Left forelimb (tissue), 1 donor: ENCODE measurements around the gene EPB41L1.

Experiments
- DNase-seq: peaks from one replicate; pipeline ENCODE4 v3.0.0-alpha.2; 2018; ENCODE audit warnings: low spot score

EPB41L1 gene

DNA sequence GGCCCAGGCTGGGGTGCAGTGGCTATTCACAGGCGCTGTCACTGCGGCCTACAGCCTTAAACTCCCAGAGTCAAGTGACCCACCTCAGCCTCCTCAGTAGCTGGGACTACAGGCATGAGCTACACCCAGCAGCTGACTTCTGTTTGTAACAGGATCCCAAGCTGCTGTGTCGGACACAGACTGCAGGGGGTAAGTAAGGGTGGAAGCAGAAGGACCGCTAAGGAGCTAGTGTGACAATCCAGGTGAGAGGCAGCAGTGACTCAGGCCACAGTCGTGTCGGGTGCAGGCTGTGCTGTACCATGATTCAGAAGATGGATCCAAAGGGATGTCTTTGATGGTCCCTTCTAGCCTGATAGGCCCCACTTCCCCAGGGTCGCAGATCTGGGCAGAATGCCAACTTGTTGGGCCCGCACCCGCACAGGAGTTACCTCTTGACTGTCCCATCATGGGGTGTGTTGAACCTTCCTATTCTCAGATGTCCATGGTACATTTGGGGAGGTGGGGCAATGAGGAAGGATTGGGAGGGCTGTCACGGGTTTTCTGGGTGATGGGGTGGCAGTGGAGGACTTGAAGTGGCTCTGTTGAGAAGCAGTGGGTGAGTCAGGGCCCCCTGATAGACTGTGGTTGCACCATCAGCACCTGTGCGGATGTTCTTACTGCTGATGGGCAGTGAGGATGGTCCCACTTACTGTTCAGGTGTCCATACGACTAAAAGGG is 107.0 kb downstream of the EPB41L1 start:
- DNase-seq, result no peak

GRCh38 chr20:36262440-36262839 is 107.9 kb downstream of the EPB41L1 start:
- no peak for DNase-seq

GRCh38 chr20:36264426-36265246 is 110.1 kb downstream of the EPB41L1 start:
- no peak for DNase-seq

DNA sequence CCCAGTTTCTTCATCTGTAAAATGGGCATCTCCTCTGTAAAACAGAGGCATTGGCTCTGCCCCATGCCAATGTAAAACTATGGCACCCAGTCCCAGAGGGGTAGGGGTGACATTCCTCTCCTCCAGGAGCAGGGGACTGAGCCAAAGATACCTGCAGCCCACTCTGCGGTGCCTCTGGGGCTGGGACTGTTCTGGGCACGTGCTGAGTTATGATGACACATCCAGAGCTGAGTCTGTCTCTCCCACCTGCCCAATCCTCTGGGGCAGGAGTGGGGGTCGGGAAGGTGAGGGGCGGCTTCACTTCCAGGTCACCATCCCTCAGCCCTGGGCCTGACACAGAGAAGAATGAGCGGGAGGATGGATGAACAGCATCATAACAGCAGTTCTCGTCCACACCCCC is 111.6 kb downstream of the EPB41L1 start:
- DNase-seq, result no peak

DNA sequence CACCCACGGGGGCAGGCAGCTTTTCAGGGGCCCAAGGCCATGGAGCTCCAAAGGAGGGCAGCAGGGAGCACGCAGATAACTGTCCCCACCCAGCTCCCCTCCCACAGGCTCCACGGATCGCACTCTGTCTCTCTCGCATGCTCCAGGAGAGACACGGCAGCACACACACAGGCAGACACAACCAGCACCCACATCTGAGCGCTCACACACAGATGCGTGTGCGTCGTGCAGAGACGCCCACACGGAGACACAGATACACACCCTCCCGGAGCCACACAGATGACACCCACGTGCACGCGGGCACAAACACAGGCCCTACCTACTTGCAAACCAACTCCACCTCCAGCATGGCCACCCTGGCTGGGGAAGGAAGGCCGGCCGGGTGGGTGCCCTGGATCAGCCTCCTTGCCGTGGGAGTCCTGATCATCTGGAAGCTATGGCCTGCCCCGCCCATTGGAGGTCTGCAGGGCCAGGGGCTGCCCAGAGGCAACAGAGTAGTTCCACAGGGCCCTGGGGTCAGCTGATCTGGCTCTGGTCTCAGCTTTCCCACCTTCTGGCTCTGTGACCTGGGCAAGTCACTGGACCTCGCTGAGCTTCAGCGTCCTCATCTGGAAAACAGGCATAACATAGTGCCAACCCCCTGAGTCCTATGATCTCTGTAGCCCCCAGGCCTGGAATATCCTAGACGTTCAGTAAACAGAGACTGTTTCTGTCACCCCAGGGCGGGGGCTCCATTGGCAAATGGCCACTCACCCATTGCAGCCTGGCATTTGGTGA is 113.3 kb downstream of the EPB41L1 start:
- DNase-seq, result peak; percentile 51

GRCh38 chr20:36268440-36269342 is 114.2 kb downstream of the EPB41L1 start:
- no peak for DNase-seq

- no peak for DNase-seq
Observed at GRCh38 chr20:36269507-36269906, 115.0 kb downstream of the EPB41L1 start.

DNA sequence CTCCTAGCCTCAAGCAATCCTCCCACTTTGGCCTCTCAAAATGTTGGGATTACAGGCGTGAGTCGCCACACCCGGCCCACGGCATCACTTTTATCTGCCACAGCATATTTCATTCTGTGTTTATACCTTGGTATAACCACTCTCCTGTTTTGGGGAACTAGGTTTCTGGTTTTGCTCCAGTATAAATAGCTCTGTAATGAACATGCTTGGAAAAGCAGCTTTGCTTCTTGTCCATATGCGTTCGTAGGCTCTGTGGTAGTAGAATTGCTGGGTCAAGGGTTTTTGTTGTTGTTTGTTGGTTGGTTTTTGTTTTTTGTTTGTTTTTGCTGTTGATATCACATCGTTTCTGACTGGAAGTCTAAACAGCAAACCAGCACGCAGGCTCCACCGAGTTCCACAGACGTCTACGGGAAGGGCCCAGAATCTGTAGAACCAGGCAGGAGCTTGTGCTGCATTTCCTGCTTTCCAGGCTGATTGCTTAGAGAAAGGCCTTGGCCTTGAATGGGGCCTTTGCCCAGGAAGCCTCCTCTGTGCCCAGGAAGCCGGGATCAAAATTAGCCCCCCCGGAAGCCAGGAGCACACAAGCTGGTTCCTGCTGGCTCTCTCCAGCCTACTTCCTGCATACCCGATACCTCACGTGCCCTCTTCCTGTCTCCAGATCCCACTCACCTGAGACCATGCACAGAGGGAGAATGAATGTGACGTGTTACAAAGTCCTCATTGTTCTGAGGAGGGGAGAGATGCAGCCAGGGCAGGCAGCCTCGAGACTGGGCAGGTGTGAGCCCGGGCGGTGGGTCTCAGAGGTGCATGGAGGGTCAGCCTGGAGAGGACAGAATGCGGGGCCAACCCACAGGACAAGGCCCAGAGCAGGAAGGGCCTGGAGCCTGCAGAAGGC is 116.5 kb downstream of the EPB41L1 start:
- DNase-seq, result no peak

- DNase-seq, result no peak
Observed at GRCh38 chr20:36271639-36272546, 117.4 kb downstream of the EPB41L1 start.

DNA sequence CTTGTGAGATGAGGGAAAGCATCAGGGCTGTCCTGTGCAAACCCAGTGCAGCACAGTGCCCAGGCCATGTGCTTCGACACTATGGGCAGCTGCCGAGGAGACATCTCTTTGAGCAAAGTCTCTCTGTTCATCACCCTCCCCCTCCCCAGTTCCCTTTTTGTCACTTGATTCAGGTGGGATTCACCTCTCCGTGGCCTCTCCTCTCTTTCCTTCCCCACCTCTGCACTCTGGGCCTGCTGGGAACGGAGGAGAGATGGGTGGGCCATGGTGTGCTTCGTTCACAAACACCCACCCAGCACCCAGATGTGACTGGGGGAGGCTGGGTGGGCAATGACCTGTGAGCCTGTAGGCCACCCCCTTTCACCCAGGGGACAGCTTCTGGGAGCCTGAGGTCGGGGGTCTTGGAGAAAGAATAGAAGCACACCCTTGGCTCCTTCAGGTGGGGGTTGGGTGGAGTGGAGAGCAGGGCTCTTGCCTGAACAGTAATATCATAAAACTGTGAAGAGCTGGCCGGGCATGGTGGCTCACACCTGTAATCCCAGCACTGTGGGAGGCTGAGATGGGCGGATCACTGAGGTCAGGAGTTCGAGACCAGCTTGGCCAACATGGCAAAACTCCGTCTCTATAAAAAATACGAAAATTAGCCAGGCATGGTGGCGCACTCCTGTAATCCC is 118.1 kb downstream of the EPB41L1 start:
- no peak for DNase-seq

- no peak for DNase-seq
Observed at GRCh38 chr20:36273414-36274180, 119.1 kb downstream of the EPB41L1 start.

DNA sequence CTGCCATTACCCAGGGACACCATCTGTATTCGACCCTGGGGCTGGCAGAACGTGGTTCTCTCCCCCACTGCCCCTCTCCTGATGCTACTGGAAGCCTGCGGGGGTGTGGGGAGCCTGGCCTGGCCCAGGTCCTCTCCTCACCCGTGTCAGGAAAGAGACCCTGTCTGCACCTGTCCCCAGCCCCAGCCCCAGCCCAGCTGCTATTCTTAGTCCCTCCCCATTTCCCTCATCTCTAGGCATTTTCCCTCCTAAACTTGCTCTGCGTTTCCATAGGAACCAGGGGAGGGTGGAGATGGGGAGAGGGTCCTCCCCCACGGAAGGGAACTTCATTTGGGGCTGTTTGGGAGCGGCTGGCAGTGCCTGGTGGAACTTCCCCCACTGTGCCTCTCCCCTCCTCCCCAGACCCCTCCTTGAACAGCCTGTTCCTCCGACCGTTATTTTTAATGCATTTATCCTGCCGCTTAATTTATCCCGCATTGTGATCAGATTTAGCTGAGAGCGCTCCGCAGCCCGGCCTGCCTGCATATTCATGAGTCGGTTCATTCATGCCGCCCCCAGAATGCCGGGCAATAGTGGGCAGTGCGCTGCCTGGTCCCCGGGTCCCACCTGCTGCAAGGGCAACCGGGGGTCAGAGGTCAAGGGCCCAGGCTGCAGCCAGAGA is 119.8 kb downstream of the EPB41L1 start:
- DNase-seq, result no peak

DNA sequence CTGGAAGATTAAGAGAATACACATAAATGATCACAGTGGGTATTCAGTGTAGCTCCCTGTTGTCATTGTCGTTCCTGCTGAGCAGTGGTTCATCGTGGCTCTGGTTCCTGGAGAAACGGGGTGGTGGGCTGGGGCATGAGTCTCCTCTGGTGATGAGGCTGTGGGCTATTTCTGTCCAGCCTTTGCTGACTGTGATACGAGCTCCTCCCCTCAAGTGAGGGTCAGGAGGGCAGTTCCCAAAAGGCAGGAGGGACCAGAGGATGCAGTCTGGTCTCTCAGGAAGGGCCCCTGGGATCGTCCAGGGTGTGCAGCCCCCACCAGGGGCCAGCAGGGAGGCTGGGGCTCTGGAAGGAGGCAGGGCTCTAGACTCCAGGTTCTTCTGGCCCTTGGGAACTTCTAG is 120.5 kb downstream of the EPB41L1 start:
- DNase-seq, result no peak

DNA sequence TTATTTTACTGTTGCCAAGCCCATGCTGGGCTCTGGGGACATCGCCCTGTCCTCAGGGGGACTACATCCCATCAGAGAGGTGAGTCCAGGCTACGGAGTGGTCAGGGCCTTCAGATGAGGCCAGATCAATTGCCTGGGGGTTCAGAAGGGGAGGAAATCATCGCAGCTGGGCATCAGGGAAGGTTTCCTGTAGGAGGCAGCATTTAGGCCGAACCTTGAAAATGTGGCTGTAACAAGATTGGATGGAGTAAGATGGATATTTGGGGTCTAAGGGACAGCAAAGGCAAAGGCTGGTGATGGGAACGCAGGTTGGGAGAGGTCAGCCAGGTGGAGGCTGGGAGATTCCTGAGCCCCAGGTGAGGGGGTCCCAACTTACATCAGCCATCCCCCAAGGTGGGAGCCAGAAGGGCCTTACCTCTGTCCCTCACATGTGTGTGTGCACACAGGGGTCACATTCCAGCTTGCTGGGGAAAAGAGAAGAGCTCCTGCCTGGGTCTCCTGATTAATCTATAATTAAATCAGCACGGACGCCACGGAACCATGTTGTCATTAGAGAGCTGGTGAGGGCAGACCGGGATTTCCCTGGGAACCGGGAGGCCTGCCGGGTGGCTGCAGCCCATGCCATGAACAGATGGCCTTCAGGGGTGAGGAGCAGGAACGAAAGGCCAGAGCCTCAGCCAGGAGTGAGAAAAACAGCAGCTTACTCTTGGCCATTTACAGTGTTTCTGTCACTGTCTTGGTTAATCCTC is 121.1 kb downstream of the EPB41L1 start:
- no peak for DNase-seq

DNA sequence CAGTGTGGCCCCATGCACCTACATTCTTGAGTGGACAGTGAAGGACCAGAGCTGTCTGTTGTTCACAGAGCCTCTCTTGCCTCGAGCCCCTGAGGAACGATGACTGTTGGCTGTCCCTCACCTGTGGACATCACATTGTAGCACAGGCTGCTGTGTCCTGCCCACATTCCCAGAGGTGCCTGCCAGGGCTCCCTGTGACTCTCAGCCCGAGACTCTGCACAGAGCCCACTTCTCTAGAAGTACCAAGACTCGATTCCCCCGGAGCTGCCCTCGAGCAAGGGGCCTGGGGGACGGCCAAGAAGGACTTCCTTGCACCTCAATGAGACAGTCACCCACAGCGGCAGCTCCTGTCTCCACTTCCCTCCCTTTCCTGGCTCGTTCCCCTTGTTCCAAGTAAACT is 123.0 kb downstream of the EPB41L1 start:
- no peak for DNase-seq

DNA sequence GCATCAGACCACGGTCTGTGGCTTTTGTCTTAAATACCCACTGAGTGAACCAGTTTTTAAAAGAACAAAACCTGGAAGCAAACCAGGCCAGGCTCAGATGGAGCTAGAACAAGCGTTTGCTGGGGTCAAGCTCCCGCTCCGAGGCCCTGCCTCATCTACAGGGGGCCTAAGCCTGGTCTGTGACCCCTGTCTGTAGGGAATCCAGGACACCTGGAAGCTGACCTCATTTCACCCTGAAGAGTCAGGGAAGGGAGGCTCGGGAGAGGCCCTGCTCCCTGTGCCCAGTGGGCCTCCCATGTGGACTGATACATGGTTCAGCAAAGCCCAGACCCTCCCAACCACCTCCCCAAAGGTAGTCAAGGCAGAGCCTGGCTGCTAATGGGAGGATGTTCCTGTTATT is 124.8 kb downstream of the EPB41L1 start:
- no peak for DNase-seq

GRCh38 chr20:36279776-36280175 is 125.2 kb downstream of the EPB41L1 start:
- DNase-seq, result no peak
